Hematopoietic multipotent progenitor cell (in vitro differentiated cells): ENCODE data around the gene ZSCAN9. TPM values are rescaled to one million over a fixed set of nuclear protein-coding genes. Genes with fewer than 3 reads are reported as not detected.

ENCODE experiments used
- DNase-seq, 3 donors: peaks; one replicate each; pipeline ENCODE4 v3.0.0-alpha.2; 2011 to 2015; ENCODE audit warnings: low read depth in 2 of 3, low spot score in 2 of 3
- total RNA-seq: library from RNA; depleted of rRNA; stranded (reverse); fragments of >200 nt; gene quantifications from one replicate; pipeline ENCODE4 v1.2.3, GENCODE V29; 2012

ZSCAN9 gene
- total RNA-seq, result 12.7 TPM

- peak in 2 of 3 donors; percentile 71 to 75 for DNase-seq
These were observed at the start of gene ZSCAN9 for GRCh38 chr6:28225056-28225834. Gene ZSCAN9 (plus strand): TSS chr6:28225275. CDS start chr6:28227085, 1,810 bp downstream.

DNA sequence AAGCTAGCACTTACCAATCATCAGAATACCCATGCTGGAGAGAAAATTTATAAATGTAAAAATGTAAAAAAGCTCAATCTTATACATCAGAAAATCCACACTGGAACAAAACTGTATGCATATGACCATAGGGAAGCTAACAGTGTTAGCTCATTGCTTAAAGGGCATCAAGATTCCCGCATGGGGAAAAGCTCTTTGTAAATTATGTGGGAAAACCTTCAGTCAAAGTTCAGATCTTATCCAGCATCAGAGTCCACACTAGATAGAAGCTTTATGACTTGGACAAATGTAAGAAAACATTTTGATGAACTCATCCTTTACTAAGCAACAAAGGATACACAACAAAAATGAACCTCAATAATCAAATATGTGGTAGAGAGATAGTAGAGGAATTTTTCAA, 48.7 kb upstream of the ZSCAN9 start:
- DNase-seq, result no peak

DNA sequence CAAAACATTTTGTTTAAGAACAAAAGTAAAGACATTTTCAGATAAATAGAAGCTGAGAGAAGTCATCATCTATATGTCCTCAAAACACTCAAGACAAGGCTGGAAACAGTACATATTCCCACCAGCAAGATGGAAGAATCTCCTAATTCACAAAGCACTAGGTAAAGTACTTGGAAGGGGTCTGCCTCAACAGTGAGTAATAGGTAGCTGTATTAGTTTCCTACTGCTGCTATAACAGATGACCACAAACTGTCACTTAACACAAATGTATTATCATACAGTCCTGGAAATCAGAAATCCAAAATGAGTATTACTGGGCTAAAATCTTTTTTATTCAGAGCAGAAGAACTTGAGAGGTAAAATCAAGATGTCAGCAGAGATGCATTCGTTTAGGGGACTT, 42.8 kb upstream of the ZSCAN9 start:
- no peak for DNase-seq

DNA sequence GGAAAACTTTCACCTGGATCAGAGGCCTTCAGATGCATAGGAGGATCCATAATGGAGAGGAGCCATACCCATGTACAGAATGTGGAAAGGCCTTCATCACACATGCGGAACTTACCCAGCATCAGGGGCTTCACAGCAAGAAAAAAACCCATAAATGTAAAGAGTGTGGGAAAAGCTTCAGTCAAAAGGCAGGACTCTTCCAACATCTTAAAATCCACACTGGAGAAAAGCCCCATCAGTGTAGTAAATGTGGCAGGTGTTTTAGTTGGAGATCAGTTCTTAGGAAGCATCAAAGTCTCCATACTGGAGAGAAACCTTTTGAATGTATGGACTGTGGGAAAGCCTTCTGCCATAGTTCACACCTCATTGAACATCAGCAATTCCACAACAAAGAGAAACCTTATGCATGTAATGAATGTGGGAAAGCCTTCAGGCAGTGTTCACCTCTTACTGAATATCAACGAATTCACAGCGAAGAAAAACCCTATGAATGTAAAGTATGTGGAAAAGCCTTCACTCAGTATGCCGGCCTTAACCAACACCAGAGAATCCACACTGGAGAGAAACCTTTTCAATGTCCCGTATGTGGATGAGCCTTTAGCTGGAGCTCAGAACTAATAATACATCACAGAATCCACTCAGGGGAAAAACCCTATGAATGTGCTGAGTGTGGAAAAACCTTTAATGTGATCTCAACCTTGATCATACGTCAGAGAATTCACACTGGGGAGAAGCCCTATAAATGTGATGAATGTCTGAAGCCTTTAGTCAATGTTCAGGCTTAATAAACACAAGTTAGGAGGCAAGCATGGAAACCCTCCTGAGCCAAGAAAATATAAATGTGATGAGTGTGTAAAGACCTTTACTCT, 36.7 kb upstream of the ZSCAN9 start:
- no peak for DNase-seq

DNA sequence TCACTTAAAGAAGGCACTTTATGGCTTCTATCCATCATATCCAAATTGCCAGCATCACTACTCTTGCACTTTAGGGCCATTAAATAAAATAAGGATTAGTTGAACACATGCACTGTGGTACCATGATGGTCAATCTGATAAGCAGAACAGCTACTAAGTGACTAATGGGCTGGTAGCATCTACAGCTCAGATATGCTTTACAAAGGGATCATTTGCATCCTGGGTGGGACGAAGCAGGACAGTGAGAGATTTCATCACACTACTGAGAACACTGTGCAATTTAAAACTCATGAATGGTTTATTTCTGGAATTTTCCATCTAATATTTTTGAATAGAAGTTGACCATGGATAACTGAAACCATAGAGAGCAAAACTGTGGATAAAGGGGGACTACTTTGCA, 25.1 kb upstream of the ZSCAN9 start:
- DNase-seq, result no peak

- no peak for DNase-seq
These were observed 21.9 kb upstream of the ZSCAN9 start for GRCh38 chr6:28203201-28203600.

- no peak for DNase-seq
These were observed 19.2 kb upstream of the ZSCAN9 start for GRCh38 chr6:28205879-28206278.

- DNase-seq, result no peak
These were observed 18.5 kb upstream of the ZSCAN9 start for GRCh38 chr6:28206527-28206926.

DNA sequence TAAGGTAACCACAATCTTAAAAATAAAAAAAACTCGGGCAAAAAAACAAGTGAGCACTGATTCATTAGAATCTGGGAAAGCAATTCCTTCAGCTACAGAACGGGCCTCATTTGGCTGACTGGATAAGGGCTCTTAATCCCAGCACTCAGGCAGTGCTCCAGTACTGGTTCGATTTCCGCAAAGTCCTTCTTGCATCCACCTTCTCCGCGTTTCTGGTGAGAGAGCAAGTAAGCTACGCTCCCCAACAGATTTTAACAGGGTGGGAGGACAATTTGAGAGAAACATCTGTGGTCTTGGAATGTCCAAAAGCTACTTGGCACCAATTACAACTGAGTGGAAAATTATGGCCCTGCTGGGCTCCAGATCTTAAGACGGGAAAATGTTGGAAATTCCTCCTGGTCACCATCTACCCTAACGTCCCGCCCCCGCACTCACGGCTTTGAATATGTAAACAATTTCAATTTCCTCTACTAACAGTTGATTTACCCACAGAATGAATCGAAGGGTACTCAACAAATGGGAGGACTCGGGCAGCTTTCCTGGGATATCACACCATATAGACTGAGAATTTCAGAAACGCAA, 18.1 kb upstream of the ZSCAN9 start:
- no peak for DNase-seq

- DNase-seq, result peak in 2 of 3 donors; percentile 59 to 64
These were observed 17.5 kb upstream of the ZSCAN9 start for GRCh38 chr6:28207510-28208110.

DNA sequence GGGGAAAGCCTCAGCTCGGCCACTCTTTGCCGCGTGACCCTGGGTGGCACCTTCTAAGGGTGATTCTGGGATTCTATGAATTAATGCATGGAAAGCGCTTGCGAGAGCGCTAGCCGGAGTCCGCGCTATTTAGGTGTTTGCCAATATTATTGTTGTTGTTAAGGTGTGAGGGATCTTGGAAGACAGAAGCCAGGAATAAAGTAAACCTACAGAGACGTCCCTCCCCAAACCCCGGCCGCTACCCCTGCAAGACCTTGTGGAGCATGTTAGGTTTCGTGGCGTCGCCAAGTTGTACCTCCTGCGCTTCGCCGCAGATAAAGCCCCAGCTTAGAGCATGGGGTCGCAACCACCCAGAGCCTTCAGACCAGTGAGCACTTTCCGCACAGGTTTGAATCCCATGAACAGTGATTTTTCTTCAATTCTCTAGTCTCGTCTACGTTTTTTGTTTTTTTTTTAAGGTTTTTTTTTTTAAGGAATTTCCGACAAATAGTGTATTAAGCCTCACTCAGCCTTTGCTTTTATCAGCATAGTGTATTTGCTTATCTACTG, 16.9 kb upstream of the ZSCAN9 start:
- no peak for DNase-seq

- no peak for DNase-seq
These were observed 15.1 kb upstream of the ZSCAN9 start for GRCh38 chr6:28209753-28210535.

DNA sequence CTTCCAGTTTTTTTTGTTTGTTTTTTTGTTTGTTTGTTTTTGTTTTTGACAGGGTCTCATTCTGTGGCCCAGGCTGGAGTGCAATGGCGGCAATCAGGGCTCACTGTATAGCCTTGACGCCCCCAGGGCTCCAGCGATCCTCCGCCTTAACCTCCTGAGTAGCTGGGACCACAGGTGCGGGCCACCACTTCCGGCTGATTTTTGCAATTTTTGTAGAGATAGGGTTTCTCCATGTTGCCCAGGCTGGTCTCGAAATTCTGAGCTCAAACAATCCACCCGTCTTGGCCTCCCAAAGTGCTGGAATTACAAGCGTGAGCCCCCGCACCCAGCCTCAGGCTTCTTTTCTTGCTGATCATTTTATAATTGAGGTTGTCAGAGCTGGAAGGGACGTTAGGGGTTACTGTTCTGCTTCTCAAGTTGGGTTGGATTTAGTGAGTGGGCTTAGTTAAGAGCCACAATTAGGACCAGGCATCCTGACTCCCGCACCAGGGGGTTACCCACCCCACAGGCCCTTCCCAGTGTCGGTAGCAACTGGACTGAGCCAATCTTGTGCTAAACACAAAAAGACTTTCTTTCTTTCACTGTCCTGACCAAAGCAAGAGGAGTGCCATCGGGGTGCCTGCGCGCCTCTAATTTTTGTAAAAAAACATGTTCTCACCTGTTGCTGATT, 13.1 kb upstream of the ZSCAN9 start:
- DNase-seq, result peak in 1 of 3 donors; percentile 29

DNA sequence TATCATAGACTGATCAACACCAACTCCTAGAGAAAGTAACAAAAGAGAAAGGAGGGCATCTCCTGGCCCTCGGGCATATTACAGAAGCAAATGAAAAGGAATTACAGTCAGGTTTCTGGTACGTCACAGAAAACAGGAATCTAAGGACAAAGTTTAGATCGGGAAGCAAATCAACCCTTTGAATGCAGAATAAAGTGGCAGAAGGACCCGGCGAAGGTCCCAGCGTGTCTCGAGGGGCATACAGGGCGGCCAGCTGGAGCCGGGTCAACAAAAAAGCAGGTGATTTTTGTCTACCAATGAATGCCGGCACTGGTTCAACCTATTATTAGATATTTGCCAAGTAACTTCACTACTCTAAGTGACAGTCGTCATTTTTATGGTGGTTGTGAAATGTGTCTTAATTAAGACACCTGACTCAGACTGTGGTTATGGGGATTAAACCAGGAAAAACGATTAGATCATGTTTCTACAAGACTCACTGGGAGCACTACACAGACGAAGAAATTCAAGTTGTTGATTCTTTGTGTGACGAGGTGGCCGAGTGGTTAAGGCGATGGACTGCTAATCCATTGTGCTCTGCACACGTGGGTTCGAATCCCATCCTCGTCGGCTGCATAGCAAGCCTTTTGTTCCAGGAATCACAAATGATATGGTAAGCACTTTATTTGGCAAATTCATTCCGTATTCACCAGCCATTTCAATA, 12.4 kb upstream of the ZSCAN9 start:
- peak in 2 of 3 donors; percentile 44 to 66 for DNase-seq

DNA sequence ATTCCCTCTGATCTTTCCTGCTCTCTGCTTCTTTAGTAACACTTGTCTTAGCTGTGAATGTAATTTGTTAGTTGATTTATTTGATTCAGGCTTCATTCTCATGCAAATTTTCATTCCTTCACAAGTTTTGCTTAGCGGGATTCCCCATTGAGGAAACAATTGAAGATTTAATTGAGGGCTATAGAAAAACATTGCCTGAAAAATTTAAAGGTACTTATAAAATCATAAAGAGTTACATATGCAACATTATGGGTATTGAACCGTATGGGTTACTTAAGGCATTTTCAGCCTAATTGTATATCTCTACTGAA, 11.9 kb upstream of the ZSCAN9 start:
- DNase-seq, result no peak

DNA sequence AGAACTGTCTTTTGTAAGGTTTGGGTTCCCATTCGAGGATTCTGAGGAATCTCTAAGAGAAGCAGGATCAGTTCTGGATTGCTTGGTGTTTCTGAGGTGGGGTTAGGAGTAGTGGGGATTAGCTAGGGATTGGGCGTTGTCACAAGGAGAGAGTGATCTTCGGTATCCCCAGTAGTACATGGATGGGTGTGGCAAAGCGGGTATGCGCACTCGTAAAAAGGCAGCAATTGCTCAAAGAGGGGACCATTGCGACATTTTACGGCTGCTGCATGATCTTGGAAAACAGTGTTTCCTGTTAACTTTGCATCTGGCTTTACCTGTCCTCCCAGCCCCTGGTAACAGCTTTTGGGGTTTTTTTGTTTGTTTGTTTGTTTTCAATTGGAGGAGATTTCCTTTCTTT, 9.7 kb upstream of the ZSCAN9 start:
- DNase-seq, result no peak

DNA sequence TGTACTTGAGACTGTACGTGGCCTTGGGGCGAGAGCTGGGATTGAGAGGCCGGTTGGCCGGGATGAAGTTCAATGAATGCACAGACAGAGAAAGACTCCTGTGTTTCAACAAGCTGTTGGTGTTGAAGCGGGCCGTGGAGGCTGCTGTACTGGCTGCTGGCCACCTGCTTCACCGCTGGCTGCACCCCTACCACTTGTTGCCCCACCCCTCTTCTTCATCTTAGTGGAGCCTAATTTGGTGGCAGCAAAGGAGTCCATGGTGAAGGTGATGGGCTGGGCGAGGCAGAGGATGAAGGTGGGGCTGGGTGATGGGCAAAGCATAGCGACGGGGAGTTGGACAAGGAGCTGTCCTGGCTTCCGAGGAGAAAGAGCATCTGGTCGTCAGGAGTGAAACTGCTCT, 7.2 kb upstream of the ZSCAN9 start:
- no peak for DNase-seq

DNA sequence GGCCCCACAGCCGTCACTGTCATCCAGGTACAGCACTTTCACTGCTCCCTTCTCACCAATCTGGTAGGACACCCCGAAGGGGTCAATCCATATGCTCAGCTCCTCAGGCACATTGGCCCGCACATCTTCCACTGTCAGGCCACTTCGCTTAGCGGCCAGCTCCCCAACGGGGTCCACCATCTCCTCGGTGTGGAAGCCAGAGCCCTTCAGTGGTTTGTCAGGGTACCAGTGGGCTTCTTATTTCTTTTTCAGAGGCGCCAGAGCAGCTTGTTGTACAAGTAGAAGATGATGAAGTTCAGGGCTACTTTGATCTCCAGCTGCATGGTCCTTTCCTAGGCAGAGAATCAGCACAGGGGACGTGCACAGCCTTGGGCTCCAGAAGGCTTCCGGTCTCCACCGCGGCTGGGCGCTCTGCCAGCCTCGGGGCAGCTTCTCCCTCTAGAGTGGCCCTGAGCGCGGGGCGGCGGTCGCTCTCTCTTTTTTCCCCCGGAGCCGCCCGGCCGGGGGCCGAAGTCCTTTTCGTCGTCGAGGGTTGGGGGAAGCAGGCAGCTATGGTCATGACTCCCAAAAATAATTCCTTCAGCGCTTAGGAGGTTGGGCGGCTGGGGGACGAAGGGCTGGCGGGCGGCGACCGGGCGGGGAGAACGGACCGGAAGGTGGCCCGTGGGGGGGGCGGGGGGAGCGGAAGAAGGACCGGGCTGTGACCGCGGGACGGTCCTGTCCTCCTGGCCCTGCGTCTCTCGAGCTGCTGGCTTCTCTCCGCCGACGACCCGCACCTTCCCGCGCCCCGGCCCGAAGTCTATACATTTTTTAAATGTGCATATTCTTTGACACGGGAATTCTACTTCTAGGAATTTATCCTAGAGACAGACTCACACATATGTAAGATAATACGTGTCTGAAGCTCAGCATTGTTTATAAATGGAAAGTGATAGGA, 6.5 kb upstream of the ZSCAN9 start:
- DNase-seq, result peak in 2 of 3 donors; percentile 78 to 87
